GM23338 (cell line): Measurements from ENCODE around the gene PCSK6. TPM values are rescaled to one million over a fixed set of nuclear protein-coding genes. Genes with fewer than 3 reads are reported as not detected.

Experiments used
- ATAC-seq: fragments of 200-7000 bp; cut with Tn5 transposase; 3 replicates; pipeline ENCODE4 v1.9.1; 2020
- DNase-seq: peaks from one replicate; pipeline ENCODE4 v3.0.0-alpha.2; 2015; ENCODE audit warnings: low spot score
- H2AFZ ChIP-seq: fragments of 200-600 bp; sonication (generic); 2 replicates; pipeline ENCODE4 v1.8.0; 2016; ENCODE audit warnings: antibody characterized with exemption, mild to moderate bottlenecking, moderate library complexity
- H3F3A ChIP-seq: fragments of 200-600 bp; sonication (generic); replicated peaks from 2 replicates; pipeline ENCODE4 v1.8.0; 2017; ENCODE audit warnings: antibody characterized with exemption, mixed run types, low read depth
- H3K27ac ChIP-seq: fragments of 200-600 bp; sonication (generic); 2 replicates; pipeline ENCODE4 v1.6.1; 2016; ENCODE audit warnings: low read depth
- H3K27me3 ChIP-seq: fragments of 200-600 bp; sonication (generic); 2 replicates; pipeline ENCODE4 v1.8.0; 2016; ENCODE audit warnings: mild to moderate bottlenecking, mixed run types, moderate library complexity; ENCODE audit not compliant: insufficient read depth
- H3K36me3 ChIP-seq: fragments of 200-600 bp; sonication (generic); 2 replicates; pipeline ENCODE4 v1.8.0; 2016; ENCODE audit warnings: mild to moderate bottlenecking; ENCODE audit not compliant: insufficient read depth
- H3K4me1 ChIP-seq: fragments of 200-600 bp; sonication (generic); 2 replicates; pipeline ENCODE4 v1.8.0; 2016; ENCODE audit warnings: mild to moderate bottlenecking, moderate library complexity; ENCODE audit not compliant: insufficient read depth
- H3K4me2 ChIP-seq: fragments of 200-600 bp; sonication (generic); 2 replicates; pipeline ENCODE4 v1.7.1; 2017; ENCODE audit warnings: mixed run types
- H3K4me3 ChIP-seq: fragments of 200-600 bp; sonication (generic); 2 replicates; pipeline ENCODE4 v1.6.1; 2016; ENCODE audit warnings: mixed run types
- H3K79me2 ChIP-seq: fragments of 200-600 bp; sonication (generic); replicated peaks from 2 replicates; pipeline ENCODE4 v1.8.0; 2017; ENCODE audit warnings: mild to moderate bottlenecking; ENCODE audit not compliant: insufficient read depth
- H3K9me2 ChIP-seq: fragments of 200-600 bp; sonication (generic); 2 replicates; pipeline ENCODE4 v1.8.0; 2017; ENCODE audit not compliant: insufficient read depth
- H4K20me1 ChIP-seq: fragments of 200-600 bp; sonication (generic); replicated peaks from 2 replicates; pipeline ENCODE4 v1.8.0; 2017; ENCODE audit warnings: mild to moderate bottlenecking; ENCODE audit not compliant: insufficient read depth
- H3K27ac Mint-ChIP-seq: 2 replicates; pipeline ENCODE4 v1.8.0; 2020; ENCODE audit warnings: inconsistent platforms, mild to moderate bottlenecking, moderate library complexity, mixed read lengths
- H3K27me3 Mint-ChIP-seq: 3 replicates; pipeline ENCODE4 v1.8.0; 2022; ENCODE audit warnings: low read depth, mild to moderate bottlenecking, moderate library complexity, mixed read lengths, inconsistent platforms; ENCODE audit not compliant: insufficient read depth, poor library complexity
- H3K36me3 Mint-ChIP-seq: 3 replicates; pipeline ENCODE4 v1.8.0; 2021; ENCODE audit warnings: low read depth, mild to moderate bottlenecking, inconsistent platforms, moderate library complexity, mixed read lengths
- H3K4me1 Mint-ChIP-seq: 3 replicates; pipeline ENCODE4 v1.8.0; 2020; ENCODE audit warnings: mild to moderate bottlenecking, inconsistent platforms, mixed read lengths
- H3K4me3 Mint-ChIP-seq: 3 replicates; pipeline ENCODE4 v1.8.0; 2021; ENCODE audit warnings: moderate library complexity, mild to moderate bottlenecking, inconsistent platforms, mixed read lengths
- H3K9me3 Mint-ChIP-seq: 3 replicates; pipeline ENCODE4 v1.8.0; 2020; ENCODE audit warnings: moderate library complexity, mild to moderate bottlenecking, inconsistent platforms, mixed read lengths
- CREB1 ChIP-seq: fragments of 250-450 bp; sonication (Bioruptor Pico); IDR thresholded peaks from 2 replicates; pipeline ENCODE4 v1.5.0; 2020; ENCODE audit warnings: low read depth, mild to moderate bottlenecking, moderate library complexity
- ETS1 ChIP-seq: IDR thresholded peaks from 2 replicates; pipeline ENCODE4 v1.6.1; 2016; ENCODE audit warnings: antibody characterized with exemption
- EZH2 ChIP-seq: fragments of 200-600 bp; sonication (generic); IDR thresholded peaks from one replicate; pipeline ENCODE4 v1.8.0; 2017; ENCODE audit warnings: antibody characterized with exemption, mild to moderate bottlenecking, low read depth; ENCODE audit not compliant: unreplicated experiment
- EZH2phosphoT487 ChIP-seq: fragments of 200-600 bp; sonication (generic); IDR thresholded peaks from one replicate; pipeline ENCODE4 v1.8.1; 2018; ENCODE audit warnings: antibody characterized with exemption; ENCODE audit not compliant: unreplicated experiment
- JUNB ChIP-seq: IDR thresholded peaks from one replicate; pipeline ENCODE4 v1.6.1; 2016; ENCODE audit warnings: antibody characterized with exemption; ENCODE audit not compliant: unreplicated experiment
- NANOG ChIP-seq: IDR thresholded peaks from 2 replicates; pipeline ENCODE4 v1.6.1; 2016; ENCODE audit warnings: antibody characterized with exemption, borderline replicate concordance
- POLR2AphosphoS5 ChIP-seq: IDR thresholded peaks from 2 replicates; pipeline ENCODE4 v1.6.1; 2016; ENCODE audit warnings: antibody characterized with exemption, low read depth
- REST ChIP-seq: IDR thresholded peaks from one replicate; pipeline ENCODE4 v1.6.1; 2018; ENCODE audit warnings: antibody characterized with exemption; ENCODE audit not compliant: unreplicated experiment
- STAT1 ChIP-seq: IDR thresholded peaks from one replicate; pipeline ENCODE4 v1.6.1; 2016; ENCODE audit warnings: antibody characterized with exemption; ENCODE audit not compliant: unreplicated experiment
- ZNF114 ChIP-seq: fragments of 250-450 bp; sonication (Bioruptor Pico); IDR thresholded peaks from 2 replicates; pipeline ENCODE4 v1.5.0; 2020; ENCODE audit warnings: mild to moderate bottlenecking, moderate library complexity
- ZNF331 ChIP-seq: fragments of 250-450 bp; sonication (Bioruptor Pico); IDR thresholded peaks from 2 replicates; pipeline ENCODE4 v1.5.0; 2020; ENCODE audit warnings: low read depth, mild to moderate bottlenecking, moderate library complexity
- polyA plus RNA-seq: library from polyadenylated mRNA; unstranded; fragments of >200 nt; fragmentation: Nextera tagmentation; extraction: Ambion mirVana; gene quantifications from 2 replicates; pipeline ENCODE4 v1.2.1, GENCODE V29; 2016
- total RNA-seq: library from RNA; depleted of rRNA; stranded (reverse); fragments of >200 nt; shearing (Covaris generic); gene quantifications from 2 replicates; pipeline ENCODE4 v1.2.3, GENCODE V29; 2014
- TF ChIP-seq, protein P1 (sequence below), 2 experiments: fragments of 200-600 bp in 1 of 2; sonication (generic) in 1 of 2; conservative IDR thresholded peaks; 2 replicates each; pipeline versions ENCODE4 v1.5.1 to v1.6.1; 2016 to 2017; ENCODE audit warnings: antibody characterized with exemption in 2 of 2, low read depth in 2 of 2, mild to moderate bottlenecking in 2 of 2, moderate library complexity in 1 of 2
- TF ChIP-seq, protein P2 (sequence below): fragments of 250-450 bp; sonication (Bioruptor Pico); IDR thresholded peaks from 2 replicates; pipeline ENCODE4 v1.5.0; 2020; ENCODE audit warnings: mild to moderate bottlenecking, moderate library complexity

PCSK6 gene
- total and polyA plus RNA-seq, 2 experiments from 2014 or later: 1.7 to 6.7 TPM

DNA sequence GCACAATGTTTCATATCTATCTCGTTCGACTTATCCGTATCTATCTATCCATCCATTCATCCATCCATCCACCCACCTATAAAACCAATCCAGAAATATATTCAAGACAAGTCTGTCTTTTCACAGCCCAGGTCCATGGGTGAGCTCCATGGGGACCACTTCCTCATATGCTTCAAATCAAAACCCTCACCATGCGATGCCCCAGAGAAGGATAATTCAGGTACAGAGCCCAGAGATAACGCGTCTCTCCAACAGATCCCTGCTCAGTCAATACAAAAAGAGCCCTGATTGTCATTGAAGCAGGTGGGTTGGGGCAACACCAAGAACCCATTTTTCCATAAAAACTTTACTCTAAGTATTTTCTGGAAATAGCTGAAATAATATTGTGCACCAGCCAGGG lies 47.2 kb downstream of the PCSK6 start:
- H3F3A ChIP-seq: no peaks in the 10 kb centered on the region
- H3K36me3 Mint-ChIP-seq: no peaks in the 10 kb centered on the region
- no peak overlapping the region for H3K27ac Mint-ChIP-seq

More for the DNA sequence above, 47.2 kb downstream of the PCSK6 start:
- ATAC-seq (no peak), DNase-seq (no peak)
- H3K27me3 ChIP-seq: no peaks in the 10 kb centered on the region
- H2AFZ ChIP-seq: no peak overlapping the region
- no peaks in the 10 kb centered on the region for H3K36me3 ChIP-seq
- no peaks in the 10 kb centered on the region for H4K20me1 ChIP-seq
- H3K79me2 ChIP-seq: no peaks in the 10 kb centered on the region
- H3K9me3 Mint-ChIP-seq: no peaks in the 10 kb centered on the region; the same call in 2 of the 3 replicates
- TF ChIP-seq ZNF331 (CRISPR knock-in tag) (no peak), JUNB (no peak), POLR2AphosphoS5 (no peak), REST (no peak), ZNF114 (CRISPR knock-in tag) (no peak), ETS1 (no peak), STAT1 (no peak), EZH2 (no peak), EZH2phosphoT487 (no peak), CREB1 (CRISPR knock-in tag) (no peak), NANOG (no peak)
- TF ChIP-seq, protein P1, sequence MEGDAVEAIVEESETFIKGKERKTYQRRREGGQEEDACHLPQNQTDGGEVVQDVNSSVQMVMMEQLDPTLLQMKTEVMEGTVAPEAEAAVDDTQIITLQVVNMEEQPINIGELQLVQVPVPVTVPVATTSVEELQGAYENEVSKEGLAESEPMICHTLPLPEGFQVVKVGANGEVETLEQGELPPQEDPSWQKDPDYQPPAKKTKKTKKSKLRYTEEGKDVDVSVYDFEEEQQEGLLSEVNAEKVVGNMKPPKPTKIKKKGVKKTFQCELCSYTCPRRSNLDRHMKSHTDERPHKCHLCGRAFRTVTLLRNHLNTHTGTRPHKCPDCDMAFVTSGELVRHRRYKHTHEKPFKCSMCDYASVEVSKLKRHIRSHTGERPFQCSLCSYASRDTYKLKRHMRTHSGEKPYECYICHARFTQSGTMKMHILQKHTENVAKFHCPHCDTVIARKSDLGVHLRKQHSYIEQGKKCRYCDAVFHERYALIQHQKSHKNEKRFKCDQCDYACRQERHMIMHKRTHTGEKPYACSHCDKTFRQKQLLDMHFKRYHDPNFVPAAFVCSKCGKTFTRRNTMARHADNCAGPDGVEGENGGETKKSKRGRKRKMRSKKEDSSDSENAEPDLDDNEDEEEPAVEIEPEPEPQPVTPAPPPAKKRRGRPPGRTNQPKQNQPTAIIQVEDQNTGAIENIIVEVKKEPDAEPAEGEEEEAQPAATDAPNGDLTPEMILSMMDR (conservative IDR thresholded peaks at IDR 0.05; ENCODE audit: low read depth in 2 of 2): no peak
- TF ChIP-seq, protein P2, sequence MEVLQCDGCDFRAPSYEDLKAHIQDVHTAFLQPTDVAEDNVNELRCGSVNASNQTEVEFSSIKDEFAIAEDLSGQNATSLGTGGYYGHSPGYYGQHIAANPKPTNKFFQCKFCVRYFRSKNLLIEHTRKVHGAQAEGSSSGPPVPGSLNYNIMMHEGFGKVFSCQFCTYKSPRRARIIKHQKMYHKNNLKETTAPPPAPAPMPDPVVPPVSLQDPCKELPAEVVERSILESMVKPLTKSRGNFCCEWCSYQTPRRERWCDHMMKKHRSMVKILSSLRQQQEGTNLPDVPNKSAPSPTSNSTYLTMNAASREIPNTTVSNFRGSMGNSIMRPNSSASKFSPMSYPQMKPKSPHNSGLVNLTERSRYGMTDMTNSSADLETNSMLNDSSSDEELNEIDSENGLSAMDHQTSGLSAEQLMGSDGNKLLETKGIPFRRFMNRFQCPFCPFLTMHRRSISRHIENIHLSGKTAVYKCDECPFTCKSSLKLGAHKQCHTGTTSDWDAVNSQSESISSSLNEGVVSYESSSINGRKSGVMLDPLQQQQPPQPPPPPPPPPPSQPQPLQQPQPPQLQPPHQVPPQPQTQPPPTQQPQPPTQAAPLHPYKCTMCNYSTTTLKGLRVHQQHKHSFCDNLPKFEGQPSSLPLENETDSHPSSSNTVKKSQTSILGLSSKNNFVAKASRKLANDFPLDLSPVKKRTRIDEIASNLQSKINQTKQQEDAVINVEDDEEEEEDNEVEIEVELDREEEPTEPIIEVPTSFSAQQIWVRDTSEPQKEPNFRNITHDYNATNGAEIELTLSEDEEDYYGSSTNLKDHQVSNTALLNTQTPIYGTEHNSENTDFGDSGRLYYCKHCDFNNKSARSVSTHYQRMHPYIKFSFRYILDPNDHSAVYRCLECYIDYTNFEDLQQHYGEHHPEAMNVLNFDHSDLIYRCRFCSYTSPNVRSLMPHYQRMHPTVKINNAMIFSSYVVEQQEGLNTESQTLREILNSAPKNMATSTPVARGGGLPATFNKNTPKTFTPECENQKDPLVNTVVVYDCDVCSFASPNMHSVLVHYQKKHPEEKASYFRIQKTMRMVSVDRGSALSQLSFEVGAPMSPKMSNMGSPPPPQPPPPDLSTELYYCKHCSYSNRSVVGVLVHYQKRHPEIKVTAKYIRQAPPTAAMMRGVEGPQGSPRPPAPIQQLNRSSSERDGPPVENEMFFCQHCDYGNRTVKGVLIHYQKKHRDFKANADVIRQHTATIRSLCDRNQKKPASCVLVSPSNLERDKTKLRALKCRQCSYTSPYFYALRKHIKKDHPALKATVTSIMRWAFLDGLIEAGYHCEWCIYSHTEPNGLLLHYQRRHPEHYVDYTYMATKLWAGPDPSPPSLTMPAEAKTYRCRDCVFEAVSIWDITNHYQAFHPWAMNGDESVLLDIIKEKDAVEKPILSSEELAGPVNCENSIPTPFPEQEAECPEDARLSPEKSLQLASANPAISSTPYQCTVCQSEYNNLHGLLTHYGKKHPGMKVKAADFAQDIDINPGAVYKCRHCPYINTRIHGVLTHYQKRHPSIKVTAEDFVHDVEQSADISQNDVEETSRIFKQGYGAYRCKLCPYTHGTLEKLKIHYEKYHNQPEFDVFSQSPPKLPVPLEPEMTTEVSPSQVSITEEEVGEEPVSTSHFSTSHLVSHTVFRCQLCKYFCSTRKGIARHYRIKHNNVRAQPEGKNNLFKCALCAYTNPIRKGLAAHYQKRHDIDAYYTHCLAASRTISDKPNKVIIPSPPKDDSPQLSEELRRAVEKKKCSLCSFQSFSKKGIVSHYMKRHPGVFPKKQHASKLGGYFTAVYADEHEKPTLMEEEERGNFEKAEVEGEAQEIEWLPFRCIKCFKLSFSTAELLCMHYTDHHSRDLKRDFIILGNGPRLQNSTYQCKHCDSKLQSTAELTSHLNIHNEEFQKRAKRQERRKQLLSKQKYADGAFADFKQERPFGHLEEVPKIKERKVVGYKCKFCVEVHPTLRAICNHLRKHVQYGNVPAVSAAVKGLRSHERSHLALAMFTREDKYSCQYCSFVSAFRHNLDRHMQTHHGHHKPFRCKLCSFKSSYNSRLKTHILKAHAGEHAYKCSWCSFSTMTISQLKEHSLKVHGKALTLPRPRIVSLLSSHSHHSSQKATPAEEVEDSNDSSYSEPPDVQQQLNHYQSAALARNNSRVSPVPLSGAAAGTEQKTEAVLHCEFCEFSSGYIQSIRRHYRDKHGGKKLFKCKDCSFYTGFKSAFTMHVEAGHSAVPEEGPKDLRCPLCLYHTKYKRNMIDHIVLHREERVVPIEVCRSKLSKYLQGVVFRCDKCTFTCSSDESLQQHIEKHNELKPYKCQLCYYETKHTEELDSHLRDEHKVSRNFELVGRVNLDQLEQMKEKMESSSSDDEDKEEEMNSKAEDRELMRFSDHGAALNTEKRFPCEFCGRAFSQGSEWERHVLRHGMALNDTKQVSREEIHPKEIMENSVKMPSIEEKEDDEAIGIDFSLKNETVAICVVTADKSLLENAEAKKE (CRISPR knock-in tag): no peak
- H3K4me3 ChIP-seq: no peak overlapping the region
- H3K4me1 ChIP-seq: no peaks in the 10 kb centered on the region; the same call in 1 of the 2 replicates
- H3K27me3 Mint-ChIP-seq: peaks cover 5% of the 10 kb centered on the region
- H3K9me2 ChIP-seq: no peaks in the 10 kb centered on the region
- H3K27ac ChIP-seq: no peak overlapping the region
- H3K4me1 Mint-ChIP-seq: peaks cover 25% of the 10 kb centered on the region
- no peak overlapping the region for H3K4me2 ChIP-seq
- no peak overlapping the region for H3K4me3 Mint-ChIP-seq
